DND-41 (cell line): Measurements from ENCODE around the gene C9orf72.
A peak's percentile ranks its signal among the peaks of the same experiment; 100 is the strongest.

ENCODE experiments used
- ATAC-seq: fragments of 200-7000 bp; cut with Tn5 transposase; 3 replicates; pipeline ENCODE4 v1.9.1; 2021; ENCODE audit warnings: low read depth; ENCODE audit not compliant: insufficient read depth
- DNase-seq: peaks from one replicate; pipeline ENCODE4 v3.0.0-alpha.2; 2020
- H2AFZ ChIP-seq: 2 replicates; pipeline ENCODE4 v1.6.0; 2012; ENCODE audit warnings: low read depth, low read length
- H3K27ac ChIP-seq: 2 replicates; pipeline ENCODE4 v1.5.1; 2012; ENCODE audit warnings: low read length, inconsistent platforms
- H3K27me3 ChIP-seq: fragments of 200-600 bp; sonication (generic); 2 replicates; pipeline ENCODE4 v1.6.0; 2012; ENCODE audit warnings: low read length, mild to moderate bottlenecking, inconsistent platforms; ENCODE audit not compliant: insufficient read depth, poor library complexity
- H3K36me3 ChIP-seq: 2 replicates; pipeline ENCODE4 v1.5.1; 2012; ENCODE audit warnings: low read length, inconsistent platforms; ENCODE audit not compliant: insufficient read depth
- H3K4me1 ChIP-seq: 2 replicates; pipeline ENCODE4 v1.5.1; 2012; ENCODE audit warnings: mild to moderate bottlenecking, low read length; ENCODE audit not compliant: insufficient read depth
- H3K4me2 ChIP-seq: 2 replicates; pipeline ENCODE4 v1.6.0; 2012; ENCODE audit warnings: mild to moderate bottlenecking, moderate library complexity, low read length, inconsistent platforms; ENCODE audit not compliant: insufficient read depth
- H3K4me3 ChIP-seq, 2 experiments: fragments of 200-600 bp in 1 of 2; shearing (Covaris generic) in 1 of 2; 2 replicates each; pipeline ENCODE4 v1.5.1; 2012 to 2016; ENCODE audit warnings: inconsistent platforms in 2 of 2, low read length in 2 of 2, mild to moderate bottlenecking in 2 of 2, low read depth in 1 of 2, moderate library complexity in 1 of 2
- H3K79me2 ChIP-seq: 2 replicates; pipeline ENCODE4 v1.6.0; 2012; ENCODE audit warnings: low read length, inconsistent platforms; ENCODE audit not compliant: insufficient read depth
- H3K9ac ChIP-seq: 2 replicates; pipeline ENCODE4 v1.6.0; 2012; ENCODE audit warnings: low read depth, mild to moderate bottlenecking, inconsistent platforms, low read length, moderate library complexity
- H3K9me3 ChIP-seq: 2 replicates; pipeline ENCODE4 v1.5.1; 2012; ENCODE audit warnings: low read length, moderate library complexity, mild to moderate bottlenecking, inconsistent platforms; ENCODE audit not compliant: insufficient read depth, severe bottlenecking
- H4K20me1 ChIP-seq: 2 replicates; pipeline ENCODE4 v1.6.0; 2012; ENCODE audit warnings: low read length; ENCODE audit not compliant: insufficient read depth
- CTCF ChIP-seq: IDR thresholded peaks from 2 replicates; pipeline ENCODE4 v1.5.1; 2012; ENCODE audit warnings: borderline replicate concordance, low read length, moderate library complexity, mild to moderate bottlenecking; ENCODE audit not compliant: poor library complexity, severe bottlenecking; ENCODE audit errors: extremely low read depth
- EZH2 ChIP-seq: IDR thresholded peaks from 3 replicates; pipeline ENCODE4 v1.6.1; 2012; ENCODE audit warnings: borderline replicate concordance, low read depth, mild to moderate bottlenecking, moderate library complexity, low read length, inconsistent platforms; ENCODE audit not compliant: severe bottlenecking

The C9orf72 gene

GRCh38 chr9:27572918-27573633 is at the start of gene C9orf72:
Gene C9orf72 (minus strand): TSS chr9:27573481. CDS start chr9:27567120, 6,361 bp downstream.
- peaks cover 23% of the 10 kb centered on the region for H3K4me1 ChIP-seq
- peak within 1 kb of the TSS; percentile 84 for H2AFZ ChIP-seq
- TF ChIP-seq CTCF (no peak), EZH2 (no peak)
- peak within 1 kb of the TSS; percentile 84 for H3K9ac ChIP-seq
- H3K36me3 ChIP-seq, result no peaks in the 10 kb centered on the region
- no peaks in the 10 kb centered on the region for H3K27me3 ChIP-seq
- no peaks in the 10 kb centered on the region for H3K9me3 ChIP-seq
- DNase-seq (peak; percentile 83), ATAC-seq (peak; percentile 82)
- H4K20me1 ChIP-seq, result no peaks in the 10 kb centered on the region
- H3K27ac ChIP-seq, result peak within 1 kb of the TSS; percentile 82
- peak within 1 kb of the TSS; percentile 62 to 75; a peak in 3 of 4 replicates for H3K4me3 ChIP-seq
- H3K79me2 ChIP-seq, result no peaks in the 10 kb centered on the region
- peak within 1 kb of the TSS; percentile 93 for H3K4me2 ChIP-seq

GRCh38 chr9:27622693-27623340 is 49.5 kb upstream of the C9orf72 start:
- Histone ChIP-seq H3K4me1 (no peaks in the 10 kb centered on the region), H3K36me3 (no peaks in the 10 kb centered on the region), H3K9ac (no peak overlapping the region), H3K27me3 (no peaks in the 10 kb centered on the region), H3K4me2 (no peak overlapping the region), H2AFZ (no peak overlapping the region), H3K9me3 (no peaks in the 10 kb centered on the region), H3K4me3 (no peak overlapping the region), H3K27ac (no peak overlapping the region), H4K20me1 (no peaks in the 10 kb centered on the region), H3K79me2 (no peaks in the 10 kb centered on the region)
- TF ChIP-seq CTCF (no peak), EZH2 (no peak)
- no peak for DNase-seq
- no peak for ATAC-seq

GRCh38 chr9:27619743-27620142 is 46.5 kb upstream of the C9orf72 start:
- Histone ChIP-seq H3K4me3 (no peak overlapping the region), H3K9me3 (no peaks in the 10 kb centered on the region), H3K4me2 (no peak overlapping the region), H4K20me1 (no peaks in the 10 kb centered on the region), H3K27ac (no peak overlapping the region), H3K36me3 (no peaks in the 10 kb centered on the region), H3K9ac (no peak overlapping the region), H3K4me1 (no peaks in the 10 kb centered on the region), H2AFZ (no peak overlapping the region), H3K79me2 (no peaks in the 10 kb centered on the region), H3K27me3 (no peaks in the 10 kb centered on the region)
- no peak for DNase-seq
- ATAC-seq, result no peak
- TF ChIP-seq CTCF, result no peak
- no peak for TF ChIP-seq EZH2
